Measurements from ENCODE around the gene BTBD16.

Gene BTBD16

GRCh38 chr10:122323941-122324675, 53.0 kb downstream of the BTBD16 start:
- no peak for FAIRE-seq

- no peak for FAIRE-seq
These were observed 54.1 kb downstream of the BTBD16 start for GRCh38 chr10:122325235-122325634.

DNA sequence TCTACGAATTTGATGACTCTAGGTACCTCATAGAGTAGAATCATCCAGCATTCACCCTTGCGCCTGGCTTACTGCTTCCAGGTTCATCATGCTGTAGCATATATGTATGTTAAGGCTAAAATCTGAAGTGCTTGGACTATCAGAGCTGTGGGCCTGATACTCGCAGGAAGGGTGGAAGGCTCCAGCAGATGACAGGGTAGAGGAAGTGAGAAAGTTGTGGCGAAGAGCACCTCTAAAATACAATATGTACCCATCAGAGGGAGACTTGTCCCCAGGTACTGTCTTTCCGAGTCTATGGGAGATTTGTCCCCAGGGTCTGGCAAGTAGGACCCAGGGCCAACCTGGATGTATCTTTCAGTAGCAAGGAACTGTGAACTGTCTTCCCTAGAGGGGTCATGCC, 55.3 kb downstream of the BTBD16 start:
- no peak for FAIRE-seq

GRCh38 chr10:122326806-122327205, 55.7 kb downstream of the BTBD16 start:
- FAIRE-seq: no peak

DNA sequence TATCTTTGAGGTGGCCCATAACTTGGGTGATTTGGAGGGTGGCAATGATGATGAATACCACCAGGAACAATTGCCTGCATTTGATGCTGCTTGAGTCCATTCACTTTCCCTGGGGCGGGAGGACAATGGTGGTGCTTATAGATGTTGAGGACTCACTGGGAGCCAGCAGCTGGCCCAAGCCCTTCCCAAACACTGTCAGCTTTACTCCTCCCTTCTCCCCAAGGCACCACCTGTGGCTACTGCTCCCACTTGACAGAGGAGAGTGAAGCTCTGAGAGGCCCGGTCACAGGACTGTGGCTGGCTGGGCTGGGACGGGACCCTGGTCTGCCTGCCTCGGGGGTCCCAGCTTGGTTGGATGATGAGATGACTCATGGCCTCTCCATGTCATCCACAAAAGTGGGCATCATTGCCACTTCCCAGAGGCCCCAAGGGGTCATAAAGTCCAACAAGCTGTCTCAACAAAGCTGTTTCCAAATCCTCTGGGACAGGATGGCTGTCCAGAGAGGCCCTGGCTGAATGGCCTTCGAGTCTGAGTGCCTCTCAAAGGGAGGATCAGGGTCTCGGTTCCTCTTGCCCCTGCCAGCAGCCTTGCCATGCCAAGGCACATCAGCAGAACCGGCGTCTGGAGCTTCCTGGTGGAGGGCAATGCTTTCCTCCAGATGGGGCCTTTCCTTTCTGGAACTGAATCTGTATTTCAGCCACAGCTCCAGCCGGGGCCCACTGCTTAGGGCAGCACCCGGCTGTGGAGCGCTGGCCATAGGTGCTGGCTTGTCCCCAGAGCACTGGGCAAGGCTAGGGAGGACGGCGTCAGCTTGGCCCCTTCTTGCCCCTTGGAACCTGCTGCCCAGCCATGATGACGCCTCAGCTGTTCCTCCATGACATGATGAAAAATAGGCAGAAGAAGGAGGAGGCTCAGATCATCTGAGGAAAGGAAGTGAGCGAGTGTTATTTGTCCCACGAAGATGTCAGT, 56.4 kb downstream of the BTBD16 start:
- FAIRE-seq: no peak

GRCh38 chr10:122328676-122329075, 57.6 kb downstream of the BTBD16 start:
- no peak for FAIRE-seq

DNA sequence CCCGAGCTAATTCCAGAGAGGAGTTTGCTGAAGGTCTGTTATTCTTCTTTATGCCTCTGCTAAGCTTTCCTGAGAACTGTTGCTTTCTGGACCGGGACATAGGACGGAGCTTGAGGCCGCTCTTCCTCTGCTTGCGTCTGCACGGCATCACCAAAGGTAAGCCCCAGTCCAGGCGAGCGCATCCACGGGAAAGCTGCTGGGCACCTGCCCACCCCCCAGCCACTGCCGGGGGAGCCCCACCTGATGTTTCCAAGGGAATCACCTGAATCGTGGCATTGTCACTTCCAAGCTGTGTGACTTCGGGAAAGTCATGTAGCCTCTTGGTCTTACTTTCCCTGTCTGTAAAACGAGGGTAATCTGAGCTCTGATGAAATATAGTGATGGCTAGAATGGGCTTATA, 58.3 kb downstream of the BTBD16 start:
- FAIRE-seq: no peak

DNA sequence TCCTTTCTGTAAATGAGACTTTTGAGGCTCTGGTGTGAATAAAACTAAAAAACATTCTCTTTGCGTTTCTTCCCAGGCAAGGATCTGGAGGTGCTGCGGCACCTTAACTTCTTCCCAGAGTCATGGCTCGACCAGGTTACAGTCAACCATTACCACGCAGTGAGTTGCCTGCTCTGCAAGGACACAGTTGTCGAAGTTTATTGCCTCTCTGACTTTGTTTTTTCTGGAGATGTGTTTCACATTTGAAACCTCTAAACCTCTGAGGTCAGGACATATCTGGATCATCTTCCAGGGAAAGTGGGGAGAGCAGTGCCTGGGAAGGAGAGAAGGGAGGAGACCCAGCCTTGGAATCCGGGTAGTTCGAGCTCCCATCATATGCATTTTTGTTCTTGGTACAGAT, 60.0 kb downstream of the BTBD16 start:
- FAIRE-seq: no peak

- FAIRE-seq: no peak
These were observed 60.7 kb downstream of the BTBD16 start for GRCh38 chr10:122331615-122332446.

GRCh38 chr10:122333037-122333436, 61.9 kb downstream of the BTBD16 start:
- FAIRE-seq: no peak

GRCh38 chr10:122336332-122336731, 65.2 kb downstream of the BTBD16 start:
- FAIRE-seq: no peak

GRCh38 chr10:122336961-122337360, 65.9 kb downstream of the BTBD16 start:
- FAIRE-seq: no peak

GRCh38 chr10:122338609-122339441, 67.7 kb downstream of the BTBD16 start:
- FAIRE-seq: no peak

GRCh38 chr10:122341141-122341810, 70.2 kb downstream of the BTBD16 start:
- no peak for FAIRE-seq

GRCh38 chr10:122342293-122343134, 71.4 kb downstream of the BTBD16 start:
- FAIRE-seq: peak; percentile 54

DNA sequence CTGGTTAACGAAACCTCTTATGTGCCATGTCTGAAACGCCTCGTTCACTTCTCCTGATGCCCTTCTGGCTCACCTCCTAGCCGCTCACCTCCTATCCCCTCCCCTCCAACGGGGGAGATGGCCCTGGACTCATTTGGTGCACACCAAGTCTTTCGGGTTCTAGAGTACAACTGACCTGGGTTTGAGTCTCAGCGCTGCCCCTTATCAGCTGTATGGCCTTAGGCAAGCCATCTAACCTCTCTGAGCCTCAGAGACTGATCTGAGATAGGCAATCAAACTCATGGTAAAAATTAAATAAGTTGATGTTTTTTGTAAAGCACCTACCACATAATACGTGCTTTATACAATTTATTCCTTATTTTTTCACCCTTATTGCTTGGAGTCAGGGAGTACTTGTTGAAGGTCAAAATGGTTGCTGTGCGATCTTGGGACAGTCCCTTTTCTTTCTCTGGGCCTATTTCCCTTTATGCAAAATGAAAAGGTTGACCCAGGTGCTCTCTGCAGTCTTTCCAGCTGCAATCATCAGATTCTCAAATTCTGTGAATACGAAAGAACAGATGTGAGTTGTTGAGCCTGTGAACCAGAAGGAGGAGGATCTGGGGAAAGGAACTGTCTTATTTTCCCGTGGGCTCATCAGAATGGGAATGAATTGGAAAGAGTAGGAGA, 72.2 kb downstream of the BTBD16 start:
- FAIRE-seq: no peak

- FAIRE-seq: no peak
These were observed 72.8 kb downstream of the BTBD16 start for GRCh38 chr10:122343936-122344335.

DNA sequence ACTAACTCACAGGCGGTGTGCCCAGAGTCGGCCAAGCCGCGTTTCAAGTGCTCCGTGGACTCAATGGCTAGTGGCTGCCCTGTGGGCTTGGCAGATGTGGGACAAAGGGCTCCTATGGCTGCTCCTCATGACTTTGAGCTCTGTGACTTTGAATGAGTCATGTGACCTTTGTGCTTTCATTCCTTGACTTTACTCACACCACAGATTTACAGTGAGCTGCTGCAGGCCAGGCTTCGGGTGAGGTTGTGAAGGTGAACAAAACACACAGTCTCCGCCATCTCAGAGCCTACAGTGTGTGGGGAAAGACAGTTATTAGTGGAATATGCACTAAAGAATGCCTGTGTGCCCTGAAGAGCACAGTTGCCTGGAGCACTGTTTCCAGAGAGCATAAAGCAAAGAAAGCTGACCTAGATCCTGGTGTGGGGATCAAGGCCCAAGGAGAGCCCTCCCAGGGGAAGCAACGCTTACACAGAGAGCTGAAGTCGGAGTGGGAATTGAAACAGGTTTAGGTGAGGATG, 73.7 kb downstream of the BTBD16 start:
- FAIRE-seq: no peak

GRCh38 chr10:122346326-122346950, 75.3 kb downstream of the BTBD16 start:
- no peak for FAIRE-seq

All from G401.6 (cell line).